MV-4-11 (cell line): ENCODE results near the gene ARSH.
A peak's percentile ranks its signal among the peaks of the same experiment; 100 is the strongest.
"Not testable (repeated sequence)": the region's sequence is repeated elsewhere in the genome, so short reads cannot be mapped to it uniquely, and the experiment has no call there.

Experiments used
- DNase-seq: peaks from one replicate; lab custom pipeline; 2025; lab: John Stamatoyannopoulos, UW

The ARSH gene

GRCh38 chrX:3006495-3006894, at the start of gene ARSH:
Gene ARSH (plus strand): TSS chrX:3006546. CDS start chrX:3006613, 67 bp downstream.
- no peak for DNase-seq

DNA sequence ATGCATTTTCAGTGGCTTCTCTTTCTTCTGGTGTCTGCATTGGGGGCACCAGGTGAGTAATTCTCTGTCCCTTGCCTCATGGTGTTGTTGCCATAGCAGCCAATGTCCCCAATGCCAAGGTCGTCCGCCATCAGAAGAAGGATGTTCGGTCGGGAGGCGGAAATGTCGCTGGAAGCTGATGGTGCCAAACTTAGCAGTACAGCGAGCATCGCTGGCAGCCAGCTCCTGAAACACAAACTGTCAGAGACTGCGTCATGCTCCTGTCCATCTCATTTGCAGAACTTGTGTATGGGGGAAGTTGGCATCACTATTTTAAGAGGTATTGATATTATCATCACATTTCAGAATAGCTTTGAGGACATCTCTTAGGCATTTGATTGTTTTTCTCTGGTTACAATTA, 48.1 kb upstream of the ARSH start:
- DNase-seq, result no peak

DNA sequence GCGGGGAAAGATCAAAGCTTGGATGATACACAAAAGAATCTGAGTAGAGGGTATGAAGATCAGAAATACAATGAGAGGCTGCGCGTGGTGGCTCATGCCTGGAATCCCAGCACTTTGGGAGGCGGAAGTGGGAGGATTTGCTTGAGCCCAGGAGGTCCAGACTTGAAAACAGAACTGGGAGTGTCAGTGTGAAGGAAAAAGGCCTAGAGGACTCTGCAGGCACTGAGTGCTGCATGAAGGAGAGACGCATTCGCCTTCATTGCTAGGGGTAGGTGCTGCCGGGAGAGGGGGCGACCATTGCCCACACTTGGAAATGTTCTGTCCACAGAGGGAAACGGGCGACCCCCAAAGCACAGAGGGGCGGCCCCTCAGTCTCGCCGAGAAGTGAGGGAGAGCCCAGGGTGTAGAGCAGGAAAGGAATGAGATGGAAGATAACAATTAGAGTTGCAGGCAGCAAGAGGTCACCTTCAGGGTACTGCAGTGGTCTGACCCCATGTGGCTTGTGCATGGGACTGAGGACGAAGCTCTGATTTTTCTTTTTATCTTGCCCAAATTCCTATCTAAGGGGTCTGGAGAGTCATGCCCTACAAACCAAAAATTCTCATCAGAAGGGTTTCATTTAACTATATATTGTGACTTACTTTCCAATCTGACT, 45.4 kb upstream of the ARSH start:
- no peak for DNase-seq

DNA sequence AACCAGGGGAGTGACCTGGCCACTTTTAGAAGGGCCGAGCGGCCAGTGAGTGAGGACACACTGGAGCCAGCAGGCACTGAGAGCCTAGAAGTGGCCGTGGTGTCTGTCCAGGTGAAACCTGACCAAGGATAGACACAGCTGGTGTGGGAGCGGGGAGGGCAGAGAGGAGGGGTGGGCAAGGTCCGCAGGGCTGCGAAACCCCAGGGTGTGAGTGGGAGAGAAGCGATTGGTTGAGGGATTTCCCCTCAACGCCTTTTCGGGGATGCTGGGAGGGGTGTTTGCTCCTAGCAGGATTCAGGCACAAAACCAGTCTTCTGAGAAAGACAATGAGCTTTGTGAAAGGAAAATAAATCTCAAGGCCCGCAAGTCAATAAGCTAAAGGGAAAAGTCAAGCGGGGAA, 44.0 kb upstream of the ARSH start:
- no peak for DNase-seq

- not testable (repeated sequence) for DNase-seq
These were observed 42.9 kb upstream of the ARSH start for GRCh38 chrX:2963449-2963848.

GRCh38 chrX:2963992-2964794, 42.2 kb upstream of the ARSH start:
- not testable (repeated sequence) for DNase-seq

GRCh38 chrX:2965965-2966364, 40.4 kb upstream of the ARSH start:
- peak; percentile 48 for DNase-seq

DNA sequence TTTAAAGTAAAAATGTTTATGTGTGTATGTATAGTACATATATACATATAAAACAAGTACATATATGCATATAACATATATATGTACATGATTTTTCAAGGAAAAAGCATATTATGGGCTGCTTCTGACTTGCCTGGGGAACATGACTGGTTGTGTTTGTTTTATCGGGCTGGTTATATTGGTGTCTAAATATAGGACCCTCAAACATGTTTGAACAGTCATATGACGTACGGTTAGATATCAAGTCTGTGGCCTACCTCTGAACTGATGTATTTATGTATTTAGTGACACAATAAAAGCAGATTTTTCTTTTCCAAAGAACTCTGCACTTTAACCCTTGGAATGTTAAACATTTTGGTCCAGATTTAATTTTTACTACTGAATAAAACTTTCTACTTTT, 39.3 kb upstream of the ARSH start:
- no peak for DNase-seq

DNA sequence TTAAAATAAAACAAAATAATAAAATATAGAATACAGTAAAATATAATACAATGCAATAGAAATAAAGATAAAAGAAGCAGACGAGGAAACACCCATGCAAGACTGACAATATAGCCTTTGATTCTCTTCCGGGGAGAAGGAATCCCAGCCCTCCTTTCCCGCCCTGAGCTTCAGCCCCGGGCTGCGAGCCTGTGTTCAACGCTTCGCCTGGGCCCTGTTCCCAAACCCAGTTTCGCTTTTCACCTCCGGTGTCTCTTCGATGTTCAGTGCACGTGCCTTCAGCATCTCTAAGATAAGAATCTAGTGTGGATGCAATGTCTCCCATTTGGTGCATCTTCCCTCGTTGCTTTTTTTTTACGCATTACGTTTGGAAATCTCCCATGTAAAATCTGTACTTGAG, 38.8 kb upstream of the ARSH start:
- no peak for DNase-seq

DNA sequence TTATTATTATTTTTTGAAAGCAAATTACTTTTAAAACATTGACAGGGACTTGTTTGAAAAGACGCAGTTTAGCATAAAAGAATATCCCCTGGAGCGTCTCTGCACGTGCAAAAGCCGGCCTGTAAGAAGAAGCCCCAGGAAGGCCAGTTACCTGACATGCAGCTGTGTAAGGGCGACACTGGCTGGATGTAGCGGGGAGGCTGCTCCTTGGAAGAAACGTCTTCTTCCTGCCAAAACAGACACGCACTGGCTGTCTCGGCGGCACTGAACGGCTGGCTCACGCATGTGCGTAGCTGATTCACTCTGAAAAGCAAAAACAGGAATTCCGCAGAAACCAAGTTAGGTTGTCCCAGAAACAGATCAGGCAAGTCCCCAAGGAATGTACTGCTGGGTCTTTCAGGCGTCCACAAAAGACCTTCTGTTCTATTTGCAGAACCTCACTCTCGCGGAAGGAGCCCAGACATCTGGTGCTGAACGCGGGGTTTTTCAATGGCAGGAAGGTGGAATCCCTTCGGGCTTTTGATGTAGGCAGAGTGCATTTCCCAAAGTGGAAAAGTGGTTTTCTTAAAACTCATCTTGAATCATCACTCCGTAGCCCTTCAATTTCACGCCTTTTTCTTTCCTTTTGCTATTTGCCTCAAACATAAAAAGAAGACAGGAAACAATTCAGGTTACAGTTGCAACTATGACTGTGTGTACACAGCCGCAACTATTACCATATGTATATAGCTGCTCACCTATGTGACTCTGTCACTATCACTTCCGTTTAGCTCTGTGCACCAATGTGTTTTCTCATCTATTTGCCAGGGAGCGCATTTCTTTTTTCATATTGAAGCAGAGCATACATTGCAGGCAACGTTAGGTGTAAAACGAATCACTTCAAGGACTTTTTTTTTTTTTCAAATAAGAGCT, 38.1 kb upstream of the ARSH start:
- DNase-seq, result peak; percentile 32

GRCh38 chrX:2969021-2969420, 37.3 kb upstream of the ARSH start:
- DNase-seq, result no peak

DNA sequence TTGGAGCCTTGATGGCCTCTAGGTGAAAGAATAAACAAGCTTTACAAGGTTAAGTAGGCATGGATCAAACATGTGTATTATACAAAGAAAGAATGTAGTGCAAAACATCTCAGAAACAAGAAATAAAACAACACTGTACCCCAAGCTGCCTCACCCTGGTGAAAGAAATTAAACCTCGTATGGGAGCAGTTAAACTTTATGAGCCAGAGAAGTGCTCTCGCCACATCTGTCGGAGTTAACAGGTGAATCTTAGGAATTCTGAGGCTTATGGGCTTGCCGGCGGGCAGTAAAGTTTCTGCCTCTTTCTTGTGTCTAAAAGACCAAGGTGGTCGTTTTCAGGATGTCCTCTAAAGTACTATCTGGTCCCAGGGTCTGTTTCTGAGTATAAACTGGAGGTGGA, 34.0 kb upstream of the ARSH start:
- DNase-seq, result no peak

DNA sequence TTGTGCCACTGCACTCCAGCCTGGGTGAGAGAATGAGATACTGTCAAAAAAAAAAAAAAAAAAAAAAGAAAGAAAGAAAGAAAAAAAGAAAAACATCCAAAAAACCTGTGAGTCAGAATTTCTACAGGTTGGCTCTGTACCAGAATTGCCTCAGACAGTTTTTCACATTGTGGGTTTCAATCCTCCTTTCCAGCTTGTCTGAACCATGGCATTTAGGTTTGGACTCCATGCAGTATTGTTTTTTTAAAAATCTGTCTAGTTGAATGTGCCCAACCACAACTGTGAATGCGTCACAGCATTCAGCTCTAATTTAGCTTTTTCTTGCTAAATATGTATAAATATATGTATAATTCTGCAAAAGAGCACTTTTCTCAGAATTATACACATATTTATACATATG, 31.4 kb upstream of the ARSH start:
- DNase-seq, result no peak

DNA sequence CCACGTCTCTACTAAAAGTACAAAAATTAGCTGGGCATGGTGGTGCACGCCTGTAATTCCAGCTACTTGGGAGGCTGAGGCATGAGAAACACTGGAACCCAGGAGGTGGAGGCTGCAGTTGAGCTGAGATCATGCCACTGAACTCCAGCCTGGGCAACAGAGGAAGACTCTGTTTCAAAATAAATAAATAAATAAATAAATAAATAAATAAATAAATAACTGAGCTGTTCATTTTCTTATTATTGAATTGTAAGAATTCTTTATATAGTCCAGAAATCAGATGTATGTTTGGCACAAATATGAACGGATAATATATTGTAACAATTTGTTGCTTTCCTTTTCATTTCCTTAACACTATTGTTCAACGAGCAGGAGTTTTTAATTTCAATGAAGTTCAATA, 27.7 kb upstream of the ARSH start:
- not testable (repeated sequence) for DNase-seq

GRCh38 chrX:2984342-2984741, 22.0 kb upstream of the ARSH start:
- DNase-seq, result no peak

- DNase-seq, result no peak
These were observed 16.8 kb upstream of the ARSH start for GRCh38 chrX:2989565-2989964.

GRCh38 chrX:3010532-3010931, 4.2 kb downstream of the ARSH start:
- no peak for DNase-seq

DNA sequence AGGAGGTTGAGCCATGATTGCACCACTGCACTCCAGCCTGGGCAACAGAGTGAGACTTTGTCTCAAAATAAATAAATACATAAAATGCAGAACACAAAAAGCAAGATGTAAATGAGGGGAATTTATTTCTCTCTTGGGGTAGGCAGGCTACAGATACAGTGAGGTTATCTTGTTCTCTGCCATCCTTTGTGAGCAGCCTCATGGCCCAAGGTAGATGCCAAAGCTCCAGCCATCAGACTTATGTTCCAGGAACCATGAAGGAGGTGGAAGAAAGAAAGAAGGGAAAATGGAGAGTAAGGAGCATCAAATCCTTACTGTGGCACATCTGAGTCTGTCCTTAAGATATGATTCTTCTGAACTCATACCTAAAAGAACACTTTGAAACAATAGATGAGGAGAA, 11.1 kb downstream of the ARSH start:
- no peak for DNase-seq

- no peak for DNase-seq
These were observed 17.8 kb downstream of the ARSH start for GRCh38 chrX:3024176-3024575.

DNA sequence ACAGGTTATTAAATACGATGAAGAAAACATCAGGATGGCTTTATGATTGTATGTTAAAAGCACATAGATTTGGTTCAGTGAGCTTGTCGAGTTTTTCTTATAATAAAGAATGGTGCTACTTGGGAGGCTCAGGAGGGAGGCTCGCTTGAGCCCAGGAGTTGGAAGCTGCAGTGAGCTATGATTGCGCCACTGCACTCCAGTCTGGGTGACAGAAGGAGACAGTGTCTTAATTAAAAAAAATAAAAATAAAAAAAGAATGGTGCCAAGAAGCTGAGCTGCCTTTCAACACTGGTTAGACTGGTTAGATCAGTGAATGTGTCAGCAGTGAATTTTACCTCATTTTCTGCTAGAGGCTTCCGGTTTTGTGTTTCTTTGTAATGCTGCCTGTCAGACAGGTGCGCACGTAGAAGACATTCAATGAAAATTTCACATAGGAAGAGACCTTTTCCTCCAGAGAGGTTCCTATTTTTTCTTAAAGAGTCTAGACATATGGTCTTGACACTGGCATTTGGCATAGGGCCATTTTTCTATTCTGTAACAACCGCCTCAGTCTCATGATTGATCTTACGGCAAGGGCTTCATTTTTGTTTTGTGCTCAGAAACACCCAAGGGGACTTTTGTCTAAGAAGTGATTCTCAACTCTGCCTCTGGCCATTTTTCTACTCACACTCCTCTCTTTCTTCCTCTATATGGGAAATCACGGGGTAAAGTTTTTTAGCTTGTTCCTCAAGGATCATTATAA, 19.9 kb downstream of the ARSH start:
- no peak for DNase-seq

DNA sequence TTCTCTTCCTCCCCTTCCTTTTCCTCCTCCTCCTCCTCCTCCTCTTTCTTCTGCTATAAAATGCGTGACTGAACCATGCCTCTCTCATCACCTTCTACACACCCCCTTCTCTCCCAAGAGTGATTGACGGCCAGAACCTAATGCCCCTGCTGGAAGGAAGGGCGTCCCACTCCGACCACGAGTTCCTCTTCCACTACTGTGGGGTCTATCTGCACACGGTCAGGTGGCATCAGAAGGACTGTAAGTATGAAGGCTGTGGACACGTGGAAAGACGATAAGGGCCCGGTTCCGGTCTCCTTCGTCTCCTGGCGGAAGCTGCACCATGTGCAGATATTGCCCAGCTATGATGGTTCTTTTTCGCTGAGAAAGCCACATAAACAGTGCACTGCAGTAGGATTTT, 22.8 kb downstream of the ARSH start:
- no peak for DNase-seq

DNA sequence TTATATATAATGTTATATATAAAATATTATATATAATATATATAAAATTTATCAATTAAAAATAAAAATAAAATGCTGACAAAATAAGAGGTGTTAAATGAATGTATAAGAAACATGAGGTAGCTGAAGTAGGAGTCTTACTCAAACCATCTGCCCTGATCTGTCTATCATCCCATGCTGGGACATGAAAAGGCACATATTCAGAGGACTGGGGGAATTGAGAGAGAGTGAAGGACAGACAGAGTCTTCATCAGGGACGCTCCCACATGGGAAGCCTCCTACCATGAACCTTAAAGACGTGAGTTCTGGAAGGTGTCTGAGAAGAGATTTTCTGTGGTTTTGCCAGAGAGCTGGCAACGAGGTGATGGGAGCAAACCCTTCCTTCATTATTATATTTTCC, 30.9 kb downstream of the ARSH start:
- DNase-seq, result no peak
